GM12878 (cell line): ENCODE data around the gene GALT. TPM values are rescaled to one million over a fixed set of nuclear protein-coding genes. Genes with fewer than 3 reads are reported as not detected.
A peak's percentile ranks its signal among the peaks of the same experiment; 100 is the strongest.

Experiments used
- ATAC-seq: fragments of 200-7000 bp; cut with Tn5 transposase; 3 replicates; pipeline ENCODE4 v1.9.1; 2020; ENCODE audit warnings: mild to moderate bottlenecking, moderate library complexity
- BruUV-seq: library from RNA; stranded (reverse); fragments of 400-500 nt; replicated peaks from 2 replicates; lab custom pipeline; 2021; lab: Mats Ljungman, UMichigan
- CTCF ChIA-PET: fragments of 300-600 bp; sonication (Branson Sonifier 250); formaldehyde crosslinking; extraction: SDS; loops from one replicate; lab custom pipeline; 2021; ENCODE audit warnings: inconsistent platforms; lab: Yijun Ruan, JAX
- POLR2A ChIA-PET: fragments of 350-600 bp; formaldehyde crosslinking; extraction: SDS; loops from one replicate; lab custom pipeline; 2021; ENCODE audit warnings: inconsistent platforms; lab: Charles Lee
- RAD21 ChIA-PET: fragments of 300-600 bp; sonication (Branson Sonifier 250); formaldehyde crosslinking; loops from one replicate; lab custom pipeline; 2023; ENCODE audit warnings: antibody characterized with exemption; ENCODE audit not compliant: unreplicated experiment; lab: Charles Lee
- SMC1A ChIA-PET: fragments of 300-600 bp; sonication (Branson Sonifier 250); formaldehyde crosslinking; loops from one replicate; lab custom pipeline; 2023; ENCODE audit not compliant: unreplicated experiment, uncharacterized antibody; lab: Charles Lee
- DNase-seq: peaks from one replicate; pipeline ENCODE4 v3.0.0-alpha.2; 2011; ENCODE audit warnings: low read depth, low spot score
- FAIRE-seq: peaks from 3 replicates; lab custom pipeline; 2011; peaks lifted over from hg19 to GRCh38; lab: Jason Lieb, UNC
- H2AFZ ChIP-seq: 2 replicates; pipeline ENCODE4 v1.6.0; 2011; ENCODE audit warnings: low read depth, low read length, control low read depth; ENCODE audit not compliant: control insufficient read depth
- H3K27ac ChIP-seq: 2 replicates; pipeline ENCODE4 v1.5.1; 2011; ENCODE audit warnings: control low read depth; ENCODE audit not compliant: control insufficient read depth, insufficient read depth
- H3K27me3 ChIP-seq, 2 experiments: replicated peaks in 1 of 2; 2 replicates each; pipeline versions ENCODE4 v1.6.0 to v1.6.1; 2011; ENCODE audit warnings: low read length in 1 of 2; ENCODE audit not compliant: control insufficient read depth in 2 of 2, insufficient read depth in 2 of 2
- H3K36me3 ChIP-seq, 2 experiments: 2 replicates each; pipeline ENCODE4 v1.5.1; 2011; ENCODE audit warnings: low read length in 1 of 2; ENCODE audit not compliant: control insufficient read depth in 2 of 2, insufficient read depth in 2 of 2
- H3K4me1 ChIP-seq: 2 replicates; pipeline ENCODE4 v1.6.1; 2011; ENCODE audit warnings: mild to moderate bottlenecking, low read length, moderate library complexity, mixed read lengths; ENCODE audit not compliant: control insufficient read depth, insufficient read depth
- H3K4me2 ChIP-seq: 2 replicates; pipeline ENCODE4 v1.6.0; 2011; ENCODE audit warnings: control low read depth; ENCODE audit not compliant: control insufficient read depth, insufficient read depth
- H3K4me3 ChIP-seq: fragments of 200-600 bp; sonication (generic); 2 replicates; pipeline ENCODE4 v1.5.1; 2016
- H3K79me2 ChIP-seq: 2 replicates; pipeline ENCODE4 v1.6.0; 2011; ENCODE audit warnings: low read length; ENCODE audit not compliant: control insufficient read depth, insufficient read depth
- H3K9ac ChIP-seq: 2 replicates; pipeline ENCODE4 v1.8.0; 2011; ENCODE audit warnings: low read length, control low read depth, mixed read lengths; ENCODE audit not compliant: control insufficient read depth, insufficient read depth
- H3K9me3 ChIP-seq: replicated peaks from 3 replicates; pipeline ENCODE4 v1.5.1; 2011; ENCODE audit warnings: mild to moderate bottlenecking, low read length; ENCODE audit not compliant: control insufficient read depth, insufficient read depth
- H4K20me1 ChIP-seq: 2 replicates; pipeline ENCODE4 v1.6.0; 2011; ENCODE audit not compliant: control insufficient read depth, insufficient read depth
- BHLHE40 ChIP-seq, 2 experiments: fragments of 450-650 bp in 1 of 2; IDR thresholded peaks; 2 replicates each; pipeline ENCODE4 v1.6.1; 2011 to 2017; ENCODE audit warnings: low read depth in 2 of 2, borderline replicate concordance in 1 of 2, improper control_type of control experiment in 1 of 2, low read length in 1 of 2, mild to moderate bottlenecking in 1 of 2
- HCFC1 ChIP-seq: fragments of 150-350 bp; IDR thresholded peaks from 2 replicates; pipeline ENCODE4 v1.6.1; 2014; ENCODE audit warnings: low read length
- KDM1A ChIP-seq: fragments of 200-600 bp; sonication (generic); IDR thresholded peaks from 2 replicates; pipeline ENCODE4 v1.6.1; 2016; ENCODE audit warnings: borderline replicate concordance
- POU2F2 ChIP-seq: IDR thresholded peaks from 3 replicates; pipeline ENCODE4 v1.6.1; 2011; ENCODE audit warnings: low read depth, mild to moderate bottlenecking, low read length, borderline replicate concordance
- RELA ChIP-seq: fragments of 450-650 bp; IDR thresholded peaks from 2 replicates; pipeline ENCODE4 v1.8.0; 2014; ENCODE audit warnings: borderline replicate concordance; ENCODE audit not compliant: partially characterized antibody
- SMARCA5 ChIP-seq: fragments of 450-650 bp; IDR thresholded peaks from 2 replicates; pipeline ENCODE4 v1.6.1; 2017; ENCODE audit warnings: mild to moderate bottlenecking
- WGBS: methylation state at CpG from one replicate; pipeline ENCODE4 v1.1.6; 2016; ENCODE audit warnings: low lambda C conversion rate; ENCODE audit not compliant: insufficient replicate concordance, insufficient coverage; ENCODE audit errors: missing lambda C conversion rate; 5-methylcytosine and 5-hydroxymethylcytosine counted together
- in situ Hi-C: fragments of 300-500 bp; cut with MboI; formaldehyde crosslinking; loops from 9 replicates; pipeline ENCODE4 v1.14.3; 2018; ENCODE audit warnings: mixed read lengths
- intact Hi-C: fragments of 100-400 bp; cut with micrococcal nuclease; formaldehyde crosslinking; loops from one replicate; pipeline ENCODE4 v1.14.2; 2022; ENCODE audit not compliant: unreplicated experiment
- polyA plus RNA-seq, 11 experiments: library from polyadenylated mRNA; depleted of rRNA in 4 of 11; unstranded in 6 of 11; stranded (reverse) in 5 of 11; fragments of >200 nt; fragmentation: Nextera tagmentation in 4 of 11; fragmentation: Illumina TruSeq in 1 of 11; extraction: Ambion mirVana in 4 of 11; extraction: Trizol in 1 of 11; gene quantifications; 1 replicate in 1 of 11; 2 replicates in 10 of 11; pipeline versions ENCODE4 v1.2.1 to v1.2.3, GENCODE V29; 2011 to 2016; ENCODE audit warnings: inconsistent platforms in 2 of 11, missing spikeins in 2 of 11, low read depth in 1 of 11
- total RNA-seq, 4 experiments: library from RNA; depleted of rRNA in 3 of 4; stranded (reverse); fragments of >200 nt in 3 of 4; fragmentation: Illumina TruSeq in 1 of 4; extraction: Trizol in 1 of 4; gene quantifications; 2 replicates each; pipeline versions ENCODE4 v1.2.1 to v1.2.3, GENCODE V29; 2013 to 2021
- TF ChIP-seq, protein P1 (sequence below): fragments of 450-650 bp; IDR thresholded peaks from 2 replicates; pipeline ENCODE4 v1.6.1; 2017; ENCODE audit warnings: low read depth, mild to moderate bottlenecking, moderate library complexity
- TF ChIP-seq, protein P2 (sequence below): IDR thresholded peaks from 2 replicates; pipeline ENCODE4 v1.6.1; 2012; ENCODE audit warnings: low read depth, low read length, improper control_type of control experiment
- TF ChIP-seq, protein P3 (sequence below): fragments of 450-650 bp; IDR thresholded peaks from 2 replicates; pipeline ENCODE4 v1.6.1; 2017; ENCODE audit warnings: mild to moderate bottlenecking, moderate library complexity

The GALT gene
- total and polyA plus RNA-seq, 10 of the 15 experiments (the other 5 are each of a cell fraction or from before 2014, with no cell fraction given), result 9.3 to 34.1 (median 26.9) TPM

DNA sequence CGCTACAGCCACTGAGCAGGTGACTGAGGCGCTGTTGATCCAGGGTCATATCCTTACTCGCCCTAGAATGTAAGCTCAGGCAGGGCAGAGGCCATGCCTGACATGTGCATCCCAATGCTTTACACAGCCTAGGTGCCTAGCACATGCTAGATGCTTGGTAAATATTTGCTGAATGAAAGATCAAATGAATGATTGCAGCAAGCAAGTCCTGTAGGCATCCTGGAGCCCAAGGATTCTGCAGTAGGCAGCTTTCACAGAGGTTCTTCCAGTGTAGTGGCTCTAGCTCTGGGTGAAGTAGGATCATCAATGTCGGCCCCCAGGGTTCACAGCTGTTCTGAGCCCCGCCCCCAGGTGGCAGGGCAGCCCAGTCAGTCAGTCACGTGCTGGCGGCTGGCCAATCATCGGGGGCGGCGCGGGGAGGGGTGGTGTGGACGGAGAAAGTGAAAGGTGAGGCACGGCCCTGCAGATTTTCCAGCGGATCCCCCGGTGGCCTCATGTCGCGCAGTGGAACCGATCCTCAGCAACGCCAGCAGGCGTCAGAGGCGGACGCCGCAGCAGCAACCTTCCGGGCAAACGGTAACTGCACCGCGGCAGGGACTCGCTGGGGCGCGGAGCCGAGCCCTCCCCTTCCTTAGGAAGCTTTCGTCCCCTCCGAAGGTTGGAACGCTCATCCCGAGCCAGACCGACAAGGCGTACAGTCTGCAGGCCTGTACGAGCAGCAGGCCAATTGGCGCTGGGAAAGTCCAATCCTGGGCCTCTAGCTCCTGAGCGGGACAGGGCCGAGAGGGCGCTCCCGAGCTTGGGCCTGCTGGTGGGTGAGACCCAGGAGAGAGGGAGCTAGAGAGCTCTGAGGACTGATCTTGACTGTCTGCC lies at the start of gene GALT (continued):
- TF ChIP-seq, protein P1, sequence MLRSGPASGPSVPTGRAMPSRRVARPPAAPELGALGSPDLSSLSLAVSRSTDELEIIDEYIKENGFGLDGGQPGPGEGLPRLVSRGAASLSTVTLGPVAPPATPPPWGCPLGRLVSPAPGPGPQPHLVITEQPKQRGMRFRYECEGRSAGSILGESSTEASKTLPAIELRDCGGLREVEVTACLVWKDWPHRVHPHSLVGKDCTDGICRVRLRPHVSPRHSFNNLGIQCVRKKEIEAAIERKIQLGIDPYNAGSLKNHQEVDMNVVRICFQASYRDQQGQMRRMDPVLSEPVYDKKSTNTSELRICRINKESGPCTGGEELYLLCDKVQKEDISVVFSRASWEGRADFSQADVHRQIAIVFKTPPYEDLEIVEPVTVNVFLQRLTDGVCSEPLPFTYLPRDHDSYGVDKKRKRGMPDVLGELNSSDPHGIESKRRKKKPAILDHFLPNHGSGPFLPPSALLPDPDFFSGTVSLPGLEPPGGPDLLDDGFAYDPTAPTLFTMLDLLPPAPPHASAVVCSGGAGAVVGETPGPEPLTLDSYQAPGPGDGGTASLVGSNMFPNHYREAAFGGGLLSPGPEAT, result peak; percentile 58; the same call in 1 of the 2 replicates
- TF ChIP-seq, protein P2, sequence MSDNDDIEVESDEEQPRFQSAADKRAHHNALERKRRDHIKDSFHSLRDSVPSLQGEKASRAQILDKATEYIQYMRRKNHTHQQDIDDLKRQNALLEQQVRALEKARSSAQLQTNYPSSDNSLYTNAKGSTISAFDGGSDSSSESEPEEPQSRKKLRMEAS, result peak; percentile 99

DNA sequence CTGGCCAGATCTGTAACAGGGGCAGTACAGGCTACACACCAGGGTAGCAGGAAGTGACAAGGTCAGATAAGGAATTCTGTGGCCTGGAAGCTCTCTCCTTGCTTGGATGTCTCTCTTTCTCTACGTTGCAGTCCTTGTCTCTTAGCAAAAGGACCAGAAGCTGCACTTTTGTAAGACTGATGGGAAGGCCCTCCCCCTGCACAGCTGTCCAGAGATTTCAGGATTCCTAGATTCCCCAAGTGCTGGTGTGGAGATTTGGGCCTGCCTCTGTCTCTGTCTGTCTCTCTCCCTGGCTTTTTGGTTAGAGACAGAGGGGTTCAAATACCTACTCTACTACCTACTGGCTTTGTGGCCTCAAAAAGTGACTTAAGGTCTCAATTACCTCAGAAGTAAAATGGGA lies 46.9 kb upstream of the GALT start:
- DNase-seq (no peak), FAIRE-seq (no peak), ATAC-seq (no peak)
- ChIA-PET RAD21 (interaction anchor here (0.5 kb wide), 1 partner anchor 193 kb away, joined by 4 read pairs; no protein-coding TSS in a partner anchor), SMC1A (no interaction called here), POLR2A (no interaction called here), CTCF (interaction anchor here (0.9 to 1.5 kb wide), 3 partner anchors 12 to 195 kb away, joined by 4 to 6 read pairs (median 4); partner anchors contain the start of gene RPP25L)
- Histone ChIP-seq H3K27me3 (peaks cover 5 to 11% of the 10 kb centered on the region in 2 experiments; a peak in 3 of 4 replicates), H3K4me2 (no peak overlapping the region), H4K20me1 (no peaks in the 10 kb centered on the region), H3K36me3 (no peaks in the 10 kb centered on the region), H3K9me3 (no peaks in the 10 kb centered on the region), H3K27ac (no peak overlapping the region), H2AFZ (no peak overlapping the region), H3K79me2 (no peaks in the 10 kb centered on the region), H3K9ac (no peak overlapping the region), H3K4me1 (no peaks in the 10 kb centered on the region), H3K4me3 (no peak overlapping the region)
- WGBS, result 0% methylated on average over 1 of the region's 1 CpG
- in situ Hi-C loops (no loop called here), intact Hi-C loops (no loop called here)
- no TSS peak for BruUV-seq
- no peak for TF ChIP-seq SMARCA5
- TF ChIP-seq BHLHE40 (IDR thresholded peaks at IDR 0.05; ENCODE audit: borderline replicate concordance in 1 of 2, low read depth in 2 of 2, low read length in 1 of 2), result no peak
- TF ChIP-seq, protein P3, sequence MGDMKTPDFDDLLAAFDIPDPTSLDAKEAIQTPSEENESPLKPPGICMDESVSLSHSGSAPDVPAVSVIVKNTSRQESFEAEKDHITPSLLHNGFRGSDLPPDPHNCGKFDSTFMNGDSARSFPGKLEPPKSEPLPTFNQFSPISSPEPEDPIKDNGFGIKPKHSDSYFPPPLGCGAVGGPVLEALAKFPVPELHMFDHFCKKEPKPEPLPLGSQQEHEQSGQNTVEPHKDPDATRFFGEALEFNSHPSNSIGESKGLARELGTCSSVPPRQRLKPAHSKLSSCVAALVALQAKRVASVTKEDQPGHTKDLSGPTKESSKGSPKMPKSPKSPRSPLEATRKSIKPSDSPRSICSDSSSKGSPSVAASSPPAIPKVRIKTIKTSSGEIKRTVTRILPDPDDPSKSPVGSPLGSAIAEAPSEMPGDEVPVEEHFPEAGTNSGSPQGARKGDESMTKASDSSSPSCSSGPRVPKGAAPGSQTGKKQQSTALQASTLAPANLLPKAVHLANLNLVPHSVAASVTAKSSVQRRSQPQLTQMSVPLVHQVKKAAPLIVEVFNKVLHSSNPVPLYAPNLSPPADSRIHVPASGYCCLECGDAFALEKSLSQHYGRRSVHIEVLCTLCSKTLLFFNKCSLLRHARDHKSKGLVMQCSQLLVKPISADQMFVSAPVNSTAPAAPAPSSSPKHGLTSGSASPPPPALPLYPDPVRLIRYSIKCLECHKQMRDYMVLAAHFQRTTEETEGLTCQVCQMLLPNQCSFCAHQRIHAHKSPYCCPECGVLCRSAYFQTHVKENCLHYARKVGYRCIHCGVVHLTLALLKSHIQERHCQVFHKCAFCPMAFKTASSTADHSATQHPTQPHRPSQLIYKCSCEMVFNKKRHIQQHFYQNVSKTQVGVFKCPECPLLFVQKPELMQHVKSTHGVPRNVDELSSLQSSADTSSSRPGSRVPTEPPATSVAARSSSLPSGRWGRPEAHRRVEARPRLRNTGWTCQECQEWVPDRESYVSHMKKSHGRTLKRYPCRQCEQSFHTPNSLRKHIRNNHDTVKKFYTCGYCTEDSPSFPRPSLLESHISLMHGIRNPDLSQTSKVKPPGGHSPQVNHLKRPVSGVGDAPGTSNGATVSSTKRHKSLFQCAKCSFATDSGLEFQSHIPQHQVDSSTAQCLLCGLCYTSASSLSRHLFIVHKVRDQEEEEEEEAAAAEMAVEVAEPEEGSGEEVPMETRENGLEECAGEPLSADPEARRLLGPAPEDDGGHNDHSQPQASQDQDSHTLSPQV, result no peak
- TF ChIP-seq HCFC1, result no peak
- no peak for TF ChIP-seq POU2F2
- no peak for TF ChIP-seq RELA
- TF ChIP-seq KDM1A, result no peak
